G401.6 (cell line): ENCODE measurements around the gene MAPK1.
"Not testable (repeated sequence)": the region's sequence is repeated elsewhere in the genome, so short reads cannot be mapped to it uniquely, and the experiment has no call there.

ENCODE experiments used
- FAIRE-seq: peaks from 2 replicates; lab custom pipeline; 2012; peaks lifted over from hg19 to GRCh38; lab: Jason Lieb, UNC

Gene MAPK1

DNA sequence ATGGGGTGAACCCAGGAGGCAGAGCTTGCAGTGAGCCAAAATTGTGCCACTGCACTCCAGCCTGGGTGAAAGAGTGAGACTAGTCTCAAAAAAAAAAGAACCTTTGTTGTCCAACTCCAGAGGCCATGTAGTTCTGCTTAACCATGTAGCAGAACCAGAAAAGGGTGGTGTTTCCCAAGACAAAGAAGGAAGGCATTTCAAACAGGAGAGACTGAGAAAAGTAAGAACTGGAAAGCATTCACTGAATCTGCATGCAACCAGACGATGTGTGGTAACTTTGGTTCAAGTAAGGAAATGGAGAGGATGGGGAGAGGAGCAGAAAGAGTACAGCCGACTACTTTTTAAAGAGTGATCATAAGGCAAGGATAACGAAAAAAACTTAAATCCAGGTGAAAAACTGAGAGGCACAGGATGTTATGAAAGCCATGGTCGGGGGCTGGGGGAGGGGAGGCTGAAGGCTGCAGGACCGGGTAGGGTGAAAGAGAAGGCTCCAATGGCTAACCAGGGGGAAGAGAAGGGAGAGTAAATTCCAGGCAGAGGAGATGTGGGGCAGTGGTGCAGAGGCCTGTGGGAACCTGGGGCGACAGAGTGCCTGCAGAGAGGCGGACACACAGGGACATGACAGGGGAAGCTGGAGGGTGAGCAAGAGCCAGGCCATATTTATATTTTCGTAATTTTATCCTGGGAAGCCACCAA, 48.8 kb downstream of the MAPK1 start:
- FAIRE-seq: no peak

DNA sequence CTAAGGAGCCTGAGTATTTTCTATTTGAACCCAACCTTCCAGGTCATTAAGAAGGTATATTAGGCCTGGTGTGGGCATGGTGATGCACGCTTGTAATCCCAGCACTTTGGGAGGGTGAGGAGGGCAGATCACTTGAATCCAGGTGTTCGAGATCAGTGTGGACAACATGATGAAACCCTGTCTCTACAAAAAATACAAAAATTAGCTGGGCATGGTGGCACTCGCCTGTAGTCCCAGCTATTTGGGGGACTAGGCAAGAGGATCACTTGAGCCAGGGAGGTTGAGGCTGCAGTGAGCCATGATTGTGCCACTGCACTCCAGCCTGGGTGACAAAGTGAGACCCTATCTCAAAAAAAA, 50.0 kb downstream of the MAPK1 start:
- not testable (repeated sequence) for FAIRE-seq

DNA sequence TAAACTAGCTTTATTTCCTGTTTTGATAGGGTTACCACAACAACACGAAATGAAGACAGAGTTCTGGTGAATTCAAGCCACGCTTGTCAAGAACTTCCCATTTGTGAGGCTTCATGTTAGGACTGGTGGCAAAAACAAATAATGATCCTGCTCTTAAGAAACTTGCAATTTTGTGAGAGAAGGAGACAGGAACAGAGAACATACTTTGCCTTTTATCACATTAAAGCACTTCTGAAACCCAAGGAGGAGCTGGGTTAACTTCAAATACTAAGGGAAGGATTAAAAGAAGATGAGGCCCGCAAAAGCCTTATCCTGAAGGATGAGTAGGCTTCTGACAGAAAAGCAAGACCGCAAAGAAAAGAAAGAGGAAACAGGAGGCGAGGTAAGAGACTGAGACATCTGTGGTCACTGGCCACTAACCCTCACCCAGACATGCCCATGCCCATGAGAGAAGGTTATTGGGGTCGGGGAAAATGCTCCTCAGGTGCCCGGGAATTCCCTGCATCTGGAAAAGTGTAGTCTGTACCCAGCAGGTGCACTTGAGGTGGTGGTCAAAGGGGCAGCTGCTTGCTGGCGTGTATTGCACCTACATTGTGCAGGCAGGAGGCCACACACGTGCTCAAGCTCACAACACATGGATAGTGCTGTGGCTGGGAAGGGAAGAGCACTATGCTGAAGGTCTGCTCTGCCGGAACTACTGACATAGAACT, 50.5 kb downstream of the MAPK1 start:
- FAIRE-seq: no peak

DNA sequence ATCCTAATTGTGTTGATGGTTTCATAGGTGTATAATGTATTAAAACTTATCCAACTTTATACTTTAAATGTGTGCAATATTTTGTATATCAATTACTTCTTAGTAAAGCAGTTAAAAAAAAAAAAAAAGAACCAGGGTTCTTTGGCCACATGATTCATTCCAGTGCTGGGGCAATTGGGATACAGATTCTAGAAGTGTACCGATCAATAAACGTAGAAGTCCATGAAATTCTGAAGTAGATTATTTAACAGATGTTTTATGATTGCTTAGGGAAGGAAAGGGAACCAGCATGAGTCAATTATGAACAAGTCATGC, 51.0 kb downstream of the MAPK1 start:
- FAIRE-seq: no peak

DNA sequence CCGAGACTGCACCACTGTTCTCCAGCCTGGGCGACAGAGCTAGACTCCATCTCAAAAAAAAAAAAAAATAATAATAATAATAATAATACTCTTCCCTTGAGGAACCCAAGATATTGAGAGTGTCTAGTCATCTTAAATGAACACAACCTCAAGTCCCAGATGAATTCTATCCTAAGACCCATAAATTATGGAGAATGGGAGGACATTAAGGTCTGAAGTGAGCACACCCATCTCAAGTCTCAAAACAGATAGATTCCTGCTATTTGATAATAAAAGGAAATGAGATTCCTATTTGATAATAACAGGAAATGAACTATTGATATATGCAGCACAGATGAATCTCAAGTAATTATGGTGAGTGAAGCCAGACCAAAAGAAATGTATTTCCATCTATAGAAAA, 51.5 kb downstream of the MAPK1 start:
- no peak for FAIRE-seq

DNA sequence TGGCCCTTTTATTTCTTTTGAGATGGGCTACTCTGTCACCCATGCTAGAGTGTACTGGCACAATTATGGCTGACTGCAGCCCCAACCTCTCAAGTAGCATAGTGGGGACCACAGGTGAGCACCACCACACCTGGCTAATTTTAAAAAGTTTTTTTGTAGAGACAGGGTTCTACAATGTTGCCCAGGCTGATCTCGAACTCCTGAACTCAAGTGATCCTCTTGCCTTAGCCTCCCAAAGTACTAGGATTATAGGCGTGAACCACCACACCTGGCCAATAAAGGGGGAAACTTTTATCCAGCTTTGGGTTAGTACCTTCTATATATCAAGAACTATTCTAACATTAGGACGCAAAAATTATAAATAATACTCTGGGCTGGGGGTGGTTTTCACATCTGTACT, 52.1 kb downstream of the MAPK1 start:
- FAIRE-seq: no peak

DNA sequence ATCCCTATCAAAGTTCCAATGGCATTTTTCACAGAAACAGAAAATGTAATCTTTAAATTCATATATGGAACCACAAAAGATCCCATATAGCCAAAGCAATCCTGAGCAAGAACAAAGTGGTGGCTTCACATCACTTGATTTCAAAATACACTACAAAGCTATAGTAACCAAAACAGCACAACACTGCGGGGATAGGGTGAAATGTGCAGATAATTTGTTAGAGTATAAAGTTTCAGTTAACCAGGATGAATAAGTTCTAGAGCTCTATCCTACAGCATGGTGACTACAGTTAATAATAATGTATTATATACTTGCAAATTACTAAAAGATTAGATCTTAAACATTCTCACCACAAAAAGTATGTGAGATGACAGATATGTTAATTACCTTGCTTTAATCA, 55.5 kb downstream of the MAPK1 start:
- no peak for FAIRE-seq

DNA sequence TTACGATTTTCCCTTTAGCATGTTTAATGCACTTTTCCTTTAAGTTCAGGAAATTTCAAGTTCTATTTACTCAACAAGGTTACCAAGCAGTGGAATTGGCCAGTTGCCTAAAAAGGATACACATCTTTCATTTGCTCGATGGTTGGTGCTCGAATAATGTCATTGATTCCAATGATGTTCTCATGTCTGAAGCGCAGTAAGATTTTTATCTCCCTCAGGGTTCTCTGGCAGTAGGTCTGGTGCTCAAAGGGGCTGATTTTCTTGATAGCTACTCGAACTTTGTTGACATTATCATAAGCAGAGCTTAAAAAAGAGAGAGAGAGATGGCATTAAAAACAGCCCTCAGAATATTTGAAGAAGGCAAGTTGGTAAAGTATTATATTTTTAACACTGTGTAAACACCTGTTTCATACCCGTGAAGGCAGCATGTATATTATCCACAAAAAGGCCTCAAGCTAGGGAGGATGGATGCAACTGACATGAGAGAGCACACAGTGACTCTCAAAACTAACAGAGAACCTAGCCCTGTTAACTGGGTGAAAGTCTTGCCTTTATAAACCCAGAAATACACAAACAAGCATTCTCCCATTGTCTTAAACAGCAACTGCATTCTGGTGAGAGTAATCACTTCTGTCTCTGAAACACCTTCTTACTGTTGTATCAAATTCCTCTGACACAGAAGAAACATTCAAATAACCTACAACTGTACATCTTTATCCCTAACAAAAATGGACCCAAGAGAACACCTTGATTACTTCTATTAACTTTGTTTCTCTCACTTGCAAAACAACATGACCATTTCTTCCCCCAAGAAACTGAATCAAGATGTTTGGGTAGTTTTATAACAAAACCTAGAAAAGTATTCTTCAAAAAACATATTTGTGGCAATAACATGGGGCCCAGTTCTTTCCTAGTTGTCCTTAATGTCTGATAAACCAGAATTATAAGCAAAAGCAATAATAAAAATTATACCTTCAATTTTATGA, 59.6 kb downstream of the MAPK1 start:
- FAIRE-seq: no peak

DNA sequence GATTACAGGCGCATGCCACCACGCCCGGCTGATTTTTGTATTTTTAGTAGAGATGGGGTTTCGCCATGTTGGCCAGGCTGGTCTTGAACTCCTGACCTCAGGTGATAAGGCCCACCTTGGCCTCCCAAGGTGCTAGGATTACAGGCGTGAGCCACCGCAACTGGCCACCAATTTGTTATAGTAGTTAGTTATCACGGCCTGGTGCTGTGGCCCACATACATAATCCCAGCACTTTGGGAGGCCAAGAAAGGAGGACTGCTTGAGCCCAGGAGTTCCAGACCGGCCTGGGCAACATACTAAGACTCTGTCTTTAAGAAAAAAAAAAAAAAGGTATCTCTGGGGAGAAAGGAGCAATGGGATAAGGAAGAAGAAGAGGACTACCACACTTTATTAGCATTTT, 62.1 kb downstream of the MAPK1 start:
- not testable (repeated sequence) for FAIRE-seq

DNA sequence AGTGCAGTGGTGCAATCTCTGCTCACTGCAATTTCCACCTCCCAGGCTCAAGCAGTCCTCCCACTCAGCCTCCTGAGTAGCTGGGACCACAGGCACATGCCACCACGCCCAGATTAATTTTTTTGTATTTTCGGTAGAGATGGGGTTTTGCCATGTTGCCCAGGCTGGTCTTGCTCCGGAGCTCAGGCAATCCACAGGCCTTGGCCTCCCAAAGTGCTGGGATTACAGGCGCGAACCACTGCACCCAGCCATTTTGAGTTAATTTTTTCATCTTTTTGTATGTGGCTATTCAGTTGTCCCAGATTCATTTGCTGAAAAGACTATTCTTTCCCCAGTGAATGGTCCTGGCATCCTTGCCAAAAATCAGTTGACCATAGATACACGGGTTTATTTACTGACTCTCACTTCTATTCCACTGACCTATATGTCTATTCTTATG, 63.6 kb downstream of the MAPK1 start:
- no peak for FAIRE-seq

DNA sequence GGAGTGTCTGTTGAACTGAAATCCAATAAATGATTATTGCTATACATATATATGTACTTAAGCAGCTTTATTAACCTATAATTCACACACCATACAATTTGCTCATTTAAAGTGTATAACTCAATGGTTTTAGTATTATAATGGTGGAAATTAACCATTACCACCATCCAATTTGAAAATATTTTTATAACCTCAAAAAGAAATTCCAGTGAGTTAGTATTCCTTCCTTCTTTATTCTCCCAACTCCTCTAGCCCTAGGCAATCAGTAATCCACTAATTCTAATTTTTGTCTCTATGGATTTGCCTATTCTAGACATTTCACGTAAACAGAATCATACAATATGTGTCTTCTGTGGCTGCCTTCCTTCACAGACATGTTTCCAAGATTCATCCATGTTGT, 64.8 kb downstream of the MAPK1 start:
- FAIRE-seq: no peak

DNA sequence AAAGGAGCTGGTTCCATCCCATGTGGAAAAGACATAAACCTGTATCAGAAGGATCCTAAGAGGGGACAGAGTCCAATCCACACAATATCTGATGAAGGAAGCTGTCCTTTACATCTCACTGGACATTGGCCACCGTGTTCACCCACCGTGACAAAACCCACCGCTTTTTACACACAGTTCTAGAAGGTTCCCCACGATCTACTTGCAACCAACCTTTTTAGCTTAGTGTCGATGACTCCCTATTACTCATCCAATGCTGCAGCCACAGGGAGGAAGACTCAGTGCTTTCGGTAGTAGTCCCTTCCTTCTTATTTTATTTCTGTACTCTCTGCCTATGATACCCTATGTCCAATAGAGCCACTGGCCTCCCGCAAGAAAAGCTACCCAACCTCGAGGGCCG, 65.4 kb downstream of the MAPK1 start:
- no peak for FAIRE-seq

DNA sequence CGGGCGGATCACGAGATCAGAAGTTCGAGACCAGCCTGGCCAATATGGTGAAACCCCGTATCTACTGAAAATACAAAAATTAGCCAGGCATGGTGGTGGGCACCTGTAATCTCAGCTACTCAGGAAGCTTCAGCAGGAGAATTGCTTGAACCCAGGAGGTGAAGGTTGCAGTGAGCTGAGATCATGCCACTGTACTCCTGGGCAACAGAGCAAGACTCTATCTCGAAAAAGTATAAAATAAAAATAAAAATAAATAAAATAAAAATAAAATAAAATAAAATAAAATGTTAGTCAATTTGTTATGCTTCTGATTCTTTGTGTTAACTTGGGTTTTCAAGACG, 66.2 kb downstream of the MAPK1 start:
- FAIRE-seq: not testable (repeated sequence)

DNA sequence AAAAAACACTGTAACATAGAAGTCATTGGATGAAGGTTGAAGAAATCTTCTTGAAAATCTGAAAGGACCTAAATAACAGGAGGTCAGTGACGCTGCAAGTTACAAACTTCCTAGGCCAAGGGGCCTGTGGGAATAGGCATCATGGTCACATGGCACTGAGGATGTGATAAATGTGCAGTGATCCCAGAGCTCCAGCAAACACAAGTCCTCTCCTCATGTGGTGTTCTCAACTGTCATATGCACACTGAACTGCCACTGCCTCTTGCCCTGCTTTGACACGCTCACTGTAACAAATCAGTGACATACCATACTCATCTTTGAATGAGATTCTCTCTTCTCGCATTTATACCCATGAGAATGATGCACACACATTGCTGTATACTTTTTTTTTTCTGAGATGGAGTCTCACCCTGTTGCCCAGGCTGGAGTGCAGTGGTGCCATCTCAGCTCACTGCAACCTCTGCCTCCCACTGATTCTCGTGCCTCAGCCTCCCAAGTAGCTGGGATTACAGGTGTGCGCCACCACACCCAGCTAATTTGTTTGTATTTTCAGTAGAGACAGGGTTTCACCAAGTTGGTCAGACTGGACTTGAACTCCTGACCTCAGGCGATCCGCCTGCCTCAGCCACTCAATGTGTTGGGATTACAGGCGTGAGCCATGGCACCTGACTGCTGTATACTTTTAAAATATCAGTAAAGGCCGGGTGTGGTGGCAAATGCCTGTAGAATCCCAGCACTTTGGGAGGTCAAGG, 66.7 kb downstream of the MAPK1 start:
- no peak for FAIRE-seq

DNA sequence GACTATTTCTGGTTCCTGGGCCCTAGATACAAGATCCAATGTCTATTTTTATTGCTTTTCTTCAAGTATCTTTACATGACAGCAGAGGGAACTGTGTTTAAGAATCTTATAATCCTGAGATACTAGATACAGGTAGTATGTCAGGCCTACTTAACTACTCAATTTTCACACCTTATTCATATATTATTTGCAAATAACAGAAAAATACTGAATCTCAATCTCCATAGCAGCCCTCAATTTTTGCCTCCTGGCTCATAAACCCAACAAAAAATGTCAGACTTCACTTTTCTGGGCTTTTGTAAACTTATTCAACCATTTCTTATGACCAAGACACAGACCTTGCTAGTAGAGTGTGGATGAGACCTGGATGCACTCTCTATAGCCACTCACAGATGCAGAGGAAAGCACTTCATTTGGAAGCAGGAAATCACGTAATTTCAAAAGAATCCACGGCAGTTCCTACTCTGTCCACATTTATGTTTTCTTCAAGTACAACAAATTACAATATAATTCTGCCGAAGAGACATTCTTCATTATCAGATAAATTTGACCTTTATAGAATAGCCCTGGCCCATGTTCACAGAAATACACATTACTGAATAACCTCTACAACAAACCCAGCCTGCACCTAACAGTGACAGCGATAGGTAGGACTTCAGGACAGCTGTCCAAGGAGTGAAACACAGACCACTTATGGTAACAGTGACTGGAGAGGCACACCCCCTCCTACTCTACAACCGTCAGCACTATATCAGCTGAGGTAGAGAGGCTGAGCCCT, 69.8 kb downstream of the MAPK1 start:
- no peak for FAIRE-seq

DNA sequence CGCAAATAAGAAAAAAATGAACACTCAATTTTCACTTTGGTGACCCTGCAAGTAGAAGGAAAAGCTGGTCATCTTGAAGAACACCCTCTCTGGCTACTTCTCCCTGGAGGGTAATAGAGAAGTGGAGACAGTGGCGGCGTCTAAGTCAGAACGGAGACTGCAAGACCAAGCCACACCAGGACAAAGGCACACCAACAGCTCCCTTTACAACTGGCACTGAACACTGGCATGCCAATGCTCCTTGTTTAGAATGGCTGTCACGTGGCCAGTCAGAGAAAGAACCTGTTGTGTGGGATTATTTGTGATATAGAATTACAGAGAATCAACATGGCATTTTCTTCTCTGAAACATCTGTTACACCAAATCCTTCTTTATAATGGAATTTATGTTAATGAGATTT, 70.6 kb downstream of the MAPK1 start:
- no peak for FAIRE-seq

DNA sequence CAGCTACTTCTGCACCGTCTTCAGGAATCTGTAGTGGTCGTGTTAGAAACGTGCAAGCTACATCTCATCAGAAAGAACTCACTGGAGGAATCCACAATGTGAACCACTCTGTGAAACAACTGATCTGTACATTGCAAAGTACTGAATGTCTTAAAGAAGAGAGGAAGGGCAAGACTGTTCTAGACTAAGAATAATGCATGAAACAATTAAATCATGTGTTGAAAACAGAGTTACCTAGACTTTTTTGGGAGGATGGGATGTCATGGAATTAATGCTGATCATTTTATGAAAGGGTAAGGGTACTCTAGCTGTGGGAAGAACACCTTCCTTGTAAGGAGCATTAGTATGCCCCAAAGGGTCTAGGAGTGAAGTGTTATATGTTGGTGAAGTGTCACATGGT, 71.2 kb downstream of the MAPK1 start:
- FAIRE-seq: no peak

DNA sequence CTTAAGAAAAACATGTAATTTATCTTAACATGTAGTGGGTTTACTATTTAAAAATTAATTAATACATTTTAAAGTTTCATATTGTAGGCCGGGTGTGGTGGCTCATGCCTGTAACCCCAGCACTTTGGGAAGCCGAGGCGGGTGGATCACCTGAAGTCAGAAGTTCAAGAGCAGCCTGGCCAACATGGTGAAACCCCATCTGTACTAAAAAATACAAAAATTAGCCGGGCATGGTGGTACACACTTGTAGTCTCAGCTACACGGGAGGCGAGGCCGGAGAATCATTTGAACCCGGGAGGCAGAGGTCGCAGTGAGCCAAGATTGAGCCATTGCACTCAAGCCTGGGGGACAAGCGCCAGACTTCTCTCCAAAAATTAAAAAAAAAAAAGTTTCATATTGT, 73.7 kb downstream of the MAPK1 start:
- not testable (repeated sequence) for FAIRE-seq

DNA sequence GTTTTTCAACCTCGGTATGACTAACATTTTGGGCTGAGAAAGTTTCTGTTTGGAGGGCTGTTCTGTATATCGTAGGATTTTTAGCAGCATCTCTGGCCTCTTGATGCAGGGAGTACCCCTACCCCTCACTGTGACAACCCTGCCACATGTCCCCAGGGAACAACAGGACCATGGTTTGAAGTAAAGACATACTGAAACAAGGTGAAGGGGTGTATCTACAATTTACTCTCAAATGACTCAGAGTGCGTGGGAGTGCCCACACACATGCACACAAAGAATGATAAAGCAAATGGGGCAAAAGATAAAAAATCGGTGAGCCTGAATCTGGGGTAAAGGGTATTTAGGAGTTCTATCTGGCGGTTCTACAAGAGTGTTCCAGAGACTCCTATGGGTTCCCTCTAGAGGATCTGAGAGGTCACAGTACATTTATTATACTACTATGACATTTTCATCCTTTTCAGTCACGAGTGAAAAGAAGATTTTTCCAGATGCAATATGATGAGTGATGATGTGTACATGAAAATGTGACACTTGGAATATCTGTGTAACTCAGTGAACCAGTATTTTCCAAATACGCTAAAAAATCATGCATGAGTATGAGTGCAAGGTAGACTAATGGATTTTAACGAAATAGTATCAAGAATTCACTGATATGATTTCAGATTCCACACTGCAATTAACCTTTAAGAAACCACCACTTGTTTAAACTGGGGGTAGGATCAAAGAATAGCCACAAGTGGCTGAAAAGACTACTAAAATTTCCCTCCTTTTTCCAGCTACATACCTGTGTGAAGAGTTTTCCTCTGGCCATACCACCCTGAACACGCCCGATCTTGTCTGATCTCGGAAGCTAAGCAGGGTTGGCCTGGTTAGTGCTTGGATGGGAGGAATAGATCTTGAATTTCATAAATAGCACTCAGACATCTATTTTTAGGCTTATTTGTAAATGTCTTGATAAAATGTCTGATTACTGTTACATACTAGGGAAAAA, 75.5 kb downstream of the MAPK1 start:
- FAIRE-seq: no peak

DNA sequence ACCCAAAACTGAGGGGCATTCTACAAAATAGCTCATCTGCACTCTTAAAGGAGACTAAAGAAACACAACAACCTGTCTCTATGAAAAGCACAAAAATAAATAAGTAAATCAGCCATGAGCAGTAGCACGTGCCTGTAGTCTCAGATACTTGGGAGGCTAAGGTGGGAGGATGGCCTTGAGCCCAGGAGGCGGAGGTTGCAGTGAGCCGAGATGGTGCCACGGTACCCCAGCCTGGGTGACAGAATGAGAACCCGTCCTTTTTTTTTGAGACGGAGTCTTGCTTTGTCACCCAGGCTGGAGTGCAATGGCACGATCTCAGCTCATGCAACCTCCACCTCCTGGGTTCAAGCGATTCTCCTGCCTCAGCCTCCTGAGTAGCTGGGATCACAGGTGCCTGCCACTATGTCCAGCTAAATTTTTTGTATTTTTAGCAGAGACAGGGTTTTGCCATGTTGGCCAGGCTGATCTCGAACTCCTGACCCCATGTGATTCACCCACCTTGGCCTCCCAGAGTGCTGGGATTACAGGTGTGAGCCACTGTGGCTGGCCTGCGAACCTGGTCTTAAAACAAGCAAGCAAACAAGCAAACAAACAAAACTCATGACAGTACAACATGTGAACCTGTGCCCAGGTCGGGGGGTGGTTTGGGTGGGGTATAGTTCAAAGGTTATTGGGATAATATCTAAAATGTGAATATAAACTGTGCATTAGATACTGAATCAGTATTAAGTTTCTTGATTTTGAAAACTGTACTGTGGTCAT, 76.4 kb downstream of the MAPK1 start:
- FAIRE-seq: not testable (repeated sequence)
